ENCODE measurements around the gene ZNF774.
"Not testable (repeated sequence)": the region's sequence is repeated elsewhere in the genome, so short reads cannot be mapped to it uniquely, and the experiment has no call there.

The ZNF774 gene

GRCh38 chr15:90347431-90348065 is 4.5 kb upstream of the ZNF774 start:
- DNase-seq = not testable (repeated sequence)

- no peak for DNase-seq
Observed at GRCh38 chr15:90348456-90348855, 3.6 kb upstream of the ZNF774 start.

GRCh38 chr15:90349072-90349471 is 3.0 kb upstream of the ZNF774 start:
- no peak for DNase-seq

- DNase-seq = no peak
Observed at GRCh38 chr15:90349821-90350220, 2.3 kb upstream of the ZNF774 start.

- DNase-seq = no peak
Observed at GRCh38 chr15:90351479-90352106, 491 bp upstream of the ZNF774 start.

- no peak for DNase-seq
Observed at GRCh38 chr15:90354986-90355385, 2.9 kb downstream of the ZNF774 start.

- no peak for DNase-seq
Observed at GRCh38 chr15:90358124-90359033, 6.3 kb downstream of the ZNF774 start.

- DNase-seq = peak; percentile 86
Observed at GRCh38 chr15:90360746-90361145, 8.7 kb downstream of the ZNF774 start.

GRCh38 chr15:90362936-90363212 is 10.8 kb downstream of the ZNF774 start:
- no peak for DNase-seq

GRCh38 chr15:90364251-90364650 is 12.2 kb downstream of the ZNF774 start:
- no peak for DNase-seq

- no peak for DNase-seq
Observed at GRCh38 chr15:90365414-90366055, 13.5 kb downstream of the ZNF774 start.

GRCh38 chr15:90367576-90367975 is 15.5 kb downstream of the ZNF774 start:
- no peak for DNase-seq

- DNase-seq = no peak
Observed at GRCh38 chr15:90375071-90375470, 23.0 kb downstream of the ZNF774 start.

GRCh38 chr15:90376789-90377188 is 24.7 kb downstream of the ZNF774 start:
- DNase-seq = no peak

GRCh38 chr15:90379263-90379662 is 27.2 kb downstream of the ZNF774 start:
- DNase-seq = no peak

- no peak for DNase-seq
Observed at GRCh38 chr15:90381515-90381914, 29.4 kb downstream of the ZNF774 start.

GRCh38 chr15:90382320-90382719 is 30.2 kb downstream of the ZNF774 start:
- DNase-seq = no peak

- no peak for DNase-seq
Observed at GRCh38 chr15:90386221-90386620, 34.1 kb downstream of the ZNF774 start.

GRCh38 chr15:90387534-90388461 is 35.7 kb downstream of the ZNF774 start, which contains the start of gene IQGAP1:
Gene IQGAP1, plus strand, starts transcription at chr15:90388242. Its CDS starts 100 bp downstream, at chr15:90388342.
- DNase-seq = peak; percentile 93

GRCh38 chr15:90388462-90389380 is 36.6 kb downstream of the ZNF774 start:
- DNase-seq = no peak

GRCh38 chr15:90389513-90389912 is 37.4 kb downstream of the ZNF774 start:
- no peak for DNase-seq

Data from NCI-H187 treated with DMSO at 0.1 percent for 48 hours (cell line).